T-helper 17 cell (primary cell): ENCODE measurements around the gene PTPRR. TPM values are rescaled to one million over a fixed set of nuclear protein-coding genes. Genes with fewer than 3 reads are reported as not detected.

Experiments used
- ATAC-seq: fragments of 150-1000 bp; cut with Tn5 transposase; 2 replicates; pipeline ENCODE4 v1.10.0; 2021; ENCODE audit warnings: mild to moderate bottlenecking, moderate library complexity
- DNase-seq, 3 donors: peaks; one replicate each; pipeline versions ENCODE4 v3.0.0 to v3.0.0-alpha.2; 2020 to 2021
- H3K9me3 ChIP-seq: one replicate; pipeline ENCODE4 v1.7.0; 2013; ENCODE audit warnings: low read length, mild to moderate bottlenecking; ENCODE audit not compliant: control insufficient read depth, poor library complexity, severe bottlenecking
- H3K27ac Mint-ChIP-seq: one replicate; pipeline ENCODE4 v1.8.0; 2022; ENCODE audit warnings: mild to moderate bottlenecking, moderate library complexity, mixed read lengths
- H3K27me3 Mint-ChIP-seq: one replicate; pipeline ENCODE4 v1.8.0; 2022; ENCODE audit warnings: mixed read lengths
- H3K36me3 Mint-ChIP-seq: one replicate; pipeline ENCODE4 v1.8.0; 2022; ENCODE audit warnings: low read depth, mixed read lengths
- H3K4me1 Mint-ChIP-seq: one replicate; pipeline ENCODE4 v1.8.0; 2022; ENCODE audit warnings: mild to moderate bottlenecking, mixed read lengths
- H3K4me3 Mint-ChIP-seq: one replicate; pipeline ENCODE4 v1.8.0; 2022; ENCODE audit warnings: mild to moderate bottlenecking, moderate library complexity, mixed read lengths
- total RNA-seq, 4 donors: library from RNA in 2 of 4; stranded (reverse) in 2 of 4; gene quantifications; one replicate each; pipeline ENCODE4 v1.2.3 and lab custom pipeline; 2022 to 2026

The PTPRR gene
- total RNA-seq, 2 donors from 2014 or later: not detected

- DNase-seq (no peak), ATAC-seq (no peak)
- H3K4me1 Mint-ChIP-seq: no peaks in the 10 kb centered on the region
- no peak overlapping the region for H3K27ac Mint-ChIP-seq
- H3K9me3 ChIP-seq: no peaks in the 10 kb centered on the region
- no peak overlapping the region for H3K4me3 Mint-ChIP-seq
- H3K36me3 Mint-ChIP-seq: no peaks in the 10 kb centered on the region
- H3K27me3 Mint-ChIP-seq: no peaks in the 10 kb centered on the region
These were observed 29.4 kb downstream of the PTPRR start for GRCh38 chr12:70890895-70891832.

- DNase-seq: no peak
- H3K36me3 Mint-ChIP-seq: no peaks in the 10 kb centered on the region
- no peaks in the 10 kb centered on the region for H3K27me3 Mint-ChIP-seq
- no peaks in the 10 kb centered on the region for H3K4me1 Mint-ChIP-seq
- H3K27ac Mint-ChIP-seq: no peak overlapping the region
- H3K9me3 ChIP-seq: no peaks in the 10 kb centered on the region
- ATAC-seq: no peak
- H3K4me3 Mint-ChIP-seq: no peak overlapping the region
These were observed 34.6 kb downstream of the PTPRR start for GRCh38 chr12:70885956-70886355.

GRCh38 chr12:70883855-70884254, 36.7 kb downstream of the PTPRR start:
- no peak overlapping the region for H3K27ac Mint-ChIP-seq
- H3K4me1 Mint-ChIP-seq: no peaks in the 10 kb centered on the region
- no peaks in the 10 kb centered on the region for H3K9me3 ChIP-seq
- no peaks in the 10 kb centered on the region for H3K36me3 Mint-ChIP-seq
- DNase-seq (no peak), ATAC-seq (no peak)
- H3K27me3 Mint-ChIP-seq: no peaks in the 10 kb centered on the region
- no peak overlapping the region for H3K4me3 Mint-ChIP-seq

GRCh38 chr12:70880744-70881143, 39.8 kb downstream of the PTPRR start:
- Mint-ChIP-seq H3K36me3 (no peaks in the 10 kb centered on the region), H3K4me1 (no peaks in the 10 kb centered on the region), H3K27ac (no peak overlapping the region), H3K4me3 (no peak overlapping the region), H3K27me3 (no peaks in the 10 kb centered on the region)
- DNase-seq (no peak), ATAC-seq (no peak)
- no peaks in the 10 kb centered on the region for H3K9me3 ChIP-seq

- H3K4me1 Mint-ChIP-seq: no peaks in the 10 kb centered on the region
- H3K36me3 Mint-ChIP-seq: no peaks in the 10 kb centered on the region
- H3K27ac Mint-ChIP-seq: no peak overlapping the region
- no peaks in the 10 kb centered on the region for H3K9me3 ChIP-seq
- ATAC-seq: no peak
- H3K27me3 Mint-ChIP-seq: no peaks in the 10 kb centered on the region
- H3K4me3 Mint-ChIP-seq: no peak overlapping the region
- no peak for DNase-seq
These were observed 43.6 kb downstream of the PTPRR start for GRCh38 chr12:70876952-70877351.

- H3K4me1 Mint-ChIP-seq: no peaks in the 10 kb centered on the region
- H3K27ac Mint-ChIP-seq: no peak overlapping the region
- H3K4me3 Mint-ChIP-seq: no peak overlapping the region
- H3K27me3 Mint-ChIP-seq: no peaks in the 10 kb centered on the region
- H3K36me3 Mint-ChIP-seq: no peaks in the 10 kb centered on the region
- DNase-seq: no peak
- ATAC-seq: no peak
- H3K9me3 ChIP-seq: no peaks in the 10 kb centered on the region
These were observed 44.9 kb downstream of the PTPRR start for GRCh38 chr12:70875628-70876027.

- H3K27ac Mint-ChIP-seq: no peak overlapping the region
These were observed 65.5 kb downstream of the PTPRR start for GRCh38 chr12:70854881-70855568.

GRCh38 chr12:70854138-70854537, 66.4 kb downstream of the PTPRR start:
- H3K9me3 ChIP-seq: no peaks in the 10 kb centered on the region
- H3K27me3 Mint-ChIP-seq: no peaks in the 10 kb centered on the region
- H3K36me3 Mint-ChIP-seq: no peaks in the 10 kb centered on the region
- ATAC-seq: no peak
- DNase-seq: no peak
- H3K27ac Mint-ChIP-seq: no peak overlapping the region
- H3K4me1 Mint-ChIP-seq: no peaks in the 10 kb centered on the region
- no peak overlapping the region for H3K4me3 Mint-ChIP-seq

More at GRCh38 chr12:70854881-70855568, 65.5 kb downstream of the PTPRR start:
- no peak overlapping the region for H3K4me3 Mint-ChIP-seq
- no peaks in the 10 kb centered on the region for H3K9me3 ChIP-seq
- no peaks in the 10 kb centered on the region for H3K27me3 Mint-ChIP-seq
- DNase-seq (no peak), ATAC-seq (no peak)
- H3K36me3 Mint-ChIP-seq: no peaks in the 10 kb centered on the region
- H3K4me1 Mint-ChIP-seq: no peaks in the 10 kb centered on the region

- DNase-seq (no peak), ATAC-seq (no peak)
- Mint-ChIP-seq H3K4me1 (no peaks in the 10 kb centered on the region), H3K36me3 (no peaks in the 10 kb centered on the region), H3K27ac (no peak overlapping the region), H3K27me3 (no peaks in the 10 kb centered on the region), H3K4me3 (no peak overlapping the region)
- H3K9me3 ChIP-seq: no peaks in the 10 kb centered on the region
These were observed 67.2 kb downstream of the PTPRR start for GRCh38 chr12:70853326-70853725.

- Mint-ChIP-seq H3K36me3 (no peaks in the 10 kb centered on the region), H3K4me1 (no peaks in the 10 kb centered on the region), H3K4me3 (no peak overlapping the region), H3K27me3 (no peaks in the 10 kb centered on the region), H3K27ac (no peak overlapping the region)
- DNase-seq (no peak), ATAC-seq (no peak)
- no peaks in the 10 kb centered on the region for H3K9me3 ChIP-seq
These were observed 68.0 kb downstream of the PTPRR start for GRCh38 chr12:70852416-70853150.

GRCh38 chr12:70849265-70849960, 71.1 kb downstream of the PTPRR start:
- H3K27ac Mint-ChIP-seq: no peak overlapping the region
- no peaks in the 10 kb centered on the region for H3K4me1 Mint-ChIP-seq
- ATAC-seq (no peak), DNase-seq (no peak)
- no peaks in the 10 kb centered on the region for H3K27me3 Mint-ChIP-seq
- no peaks in the 10 kb centered on the region for H3K9me3 ChIP-seq
- no peaks in the 10 kb centered on the region for H3K36me3 Mint-ChIP-seq
- H3K4me3 Mint-ChIP-seq: no peak overlapping the region

GRCh38 chr12:70847871-70848270, 72.7 kb downstream of the PTPRR start:
- no peaks in the 10 kb centered on the region for H3K9me3 ChIP-seq
- H3K4me1 Mint-ChIP-seq: no peaks in the 10 kb centered on the region
- H3K27me3 Mint-ChIP-seq: no peaks in the 10 kb centered on the region
- DNase-seq (no peak), ATAC-seq (no peak)
- no peak overlapping the region for H3K27ac Mint-ChIP-seq
- no peaks in the 10 kb centered on the region for H3K36me3 Mint-ChIP-seq
- H3K4me3 Mint-ChIP-seq: no peak overlapping the region

- no peaks in the 10 kb centered on the region for H3K9me3 ChIP-seq
- no peak for ATAC-seq
- Mint-ChIP-seq H3K27me3 (no peaks in the 10 kb centered on the region), H3K4me3 (no peak overlapping the region), H3K27ac (no peak overlapping the region), H3K36me3 (no peaks in the 10 kb centered on the region), H3K4me1 (no peaks in the 10 kb centered on the region)
- no peak for DNase-seq
These were observed 75.3 kb downstream of the PTPRR start for GRCh38 chr12:70845268-70845667.
